IPS DF 6.9 (cell line): ENCODE results near the gene VWC2.

ENCODE experiments used
- DNase-seq: peaks from one replicate; pipeline ENCODE4 v3.0.0-alpha.2; 2013; ENCODE audit warnings: low read depth, low spot score
- H3K27ac ChIP-seq: one replicate; pipeline ENCODE4 v1.5.1; 2013; ENCODE audit warnings: low read length, control low read depth
- H3K27me3 ChIP-seq: 2 replicates; pipeline ENCODE4 v1.6.1; 2013; ENCODE audit warnings: mild to moderate bottlenecking, low read length; ENCODE audit not compliant: control insufficient read depth, insufficient read depth
- H3K36me3 ChIP-seq: 2 replicates; pipeline ENCODE4 v1.6.1; 2013; ENCODE audit warnings: low read length; ENCODE audit not compliant: control insufficient read depth, insufficient read depth
- H3K4me1 ChIP-seq: 2 replicates; pipeline ENCODE4 v1.6.1; 2013; ENCODE audit warnings: low read length; ENCODE audit not compliant: control insufficient read depth, insufficient read depth
- H3K4me3 ChIP-seq: 2 replicates; pipeline ENCODE4 v1.5.1; 2013; ENCODE audit warnings: mild to moderate bottlenecking, low read length
- H3K9me3 ChIP-seq: 2 replicates; pipeline ENCODE4 v1.6.1; 2013; ENCODE audit warnings: low read length, inconsistent platforms; ENCODE audit not compliant: control insufficient read depth, insufficient read depth
- WGBS: extraction: QIAGEN DNeasy Blood & Tissue Kit; methylation state at CpG from one replicate; pipeline ENCODE4 v1.1.7; 2013; ENCODE audit warnings: mixed read lengths, missing lambda C conversion rate; ENCODE audit not compliant: insufficient read length, insufficient coverage; 5-methylcytosine and 5-hydroxymethylcytosine counted together

Gene VWC2

DNA sequence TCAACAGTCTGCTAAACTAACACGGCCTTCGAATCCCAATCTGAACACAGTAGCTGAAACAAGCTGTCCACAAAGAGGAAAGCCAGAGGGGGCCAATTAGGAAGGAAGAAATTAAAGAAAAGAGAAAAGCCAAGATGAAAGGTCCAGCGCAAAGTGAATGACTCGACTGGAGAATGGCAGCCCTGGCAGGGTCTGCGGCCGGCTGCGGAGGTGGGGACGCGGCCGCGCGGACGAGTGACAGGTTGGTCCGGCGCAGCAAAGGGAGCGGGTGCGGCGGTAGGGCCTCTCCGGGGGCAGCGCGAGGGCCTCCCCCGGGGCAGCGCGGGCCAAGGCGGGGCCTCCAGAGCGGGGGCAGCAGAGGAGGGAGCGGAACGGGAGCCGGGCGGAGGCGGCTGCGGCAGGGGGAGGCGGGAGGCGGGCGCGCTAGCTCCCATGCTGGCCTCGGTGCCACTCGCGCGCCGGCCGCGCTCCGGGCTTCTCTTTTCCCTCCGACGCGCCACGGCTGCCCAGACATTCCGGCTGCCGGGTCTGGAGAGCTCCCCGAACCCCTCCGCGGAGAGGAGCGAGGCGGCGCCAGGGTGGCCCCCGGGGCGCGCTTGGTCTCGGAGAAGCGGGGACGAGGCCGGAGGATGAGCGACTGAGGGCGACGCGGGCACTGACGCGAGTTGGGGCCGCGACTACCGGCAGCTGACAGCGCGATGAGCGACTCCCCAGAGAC lies at the start of gene VWC2:
VWC2 (plus strand) TSS at position 421 of the 718 bp plus-strand sequence. CDS start 1,798 bp downstream, outside the sequence.
- Histone ChIP-seq H3K27ac (no peak within 1 kb of the TSS), H3K4me3 (peak within 1 kb of the TSS; percentile 43; the same call in 1 of the 2 replicates), H3K9me3 (no peaks in the 10 kb centered on the region), H3K36me3 (no peaks in the 10 kb centered on the region), H3K4me1 (0 out of 2 replicates have a peak, but pooled peaks cover 1% of the 10 kb centered on the region), H3K27me3 (peaks cover 37% of the 10 kb centered on the region; the same call in 1 of the 2 replicates)
- no peak for DNase-seq
- no CpG with 5 or more reads among the region's 75 CpGs for WGBS

DNA sequence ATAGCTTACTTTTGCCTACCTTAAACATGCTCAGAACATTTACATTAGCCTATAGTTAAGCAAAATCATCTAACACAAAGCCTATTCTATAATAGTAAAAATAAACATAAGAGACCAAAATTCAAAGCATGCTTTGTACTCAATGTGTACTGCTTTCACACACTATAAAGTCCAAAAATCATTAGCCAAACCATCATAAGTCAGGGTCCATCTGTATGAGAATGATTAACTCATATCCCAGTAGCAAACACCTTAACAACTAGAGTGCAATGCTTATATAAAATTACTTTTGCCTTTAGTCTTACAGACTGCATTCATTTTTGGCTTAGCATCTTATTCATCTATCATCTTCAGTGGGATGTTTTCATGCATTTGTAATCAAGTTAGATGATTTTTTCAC lies 49.4 kb upstream of the VWC2 start:
- H3K27me3 ChIP-seq = no peaks in the 10 kb centered on the region
- no peaks in the 10 kb centered on the region for H3K36me3 ChIP-seq
- no peaks in the 10 kb centered on the region for H3K4me1 ChIP-seq
- no peaks in the 10 kb centered on the region for H3K9me3 ChIP-seq
- DNase-seq = no peak
- H3K4me3 ChIP-seq = no peak overlapping the region
- no peak overlapping the region for H3K27ac ChIP-seq

DNA sequence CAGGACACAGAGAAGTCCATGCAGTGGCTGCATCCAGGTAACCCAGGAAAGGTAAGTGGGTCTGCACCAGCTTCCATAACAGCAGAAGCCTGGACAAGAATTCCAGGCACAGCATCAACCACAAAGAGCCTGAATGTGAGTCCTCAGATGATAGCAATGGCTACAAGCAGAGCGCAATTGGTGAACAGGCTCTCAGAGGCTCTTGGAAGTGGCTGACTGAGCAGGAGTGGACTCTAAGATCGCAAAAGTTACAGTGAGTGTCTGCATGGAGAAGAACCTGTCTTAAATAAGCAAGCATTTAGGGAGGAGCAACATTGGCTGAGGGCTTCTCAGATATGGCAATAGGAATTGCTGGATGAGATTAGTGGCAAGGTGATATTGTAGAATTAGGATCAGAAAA lies 41.6 kb upstream of the VWC2 start:
- no peaks in the 10 kb centered on the region for H3K9me3 ChIP-seq
- no peaks in the 10 kb centered on the region for H3K27me3 ChIP-seq
- no CpG with 5 or more reads among the region's 2 CpGs for WGBS
- H3K4me1 ChIP-seq = no peaks in the 10 kb centered on the region
- no peak overlapping the region for H3K4me3 ChIP-seq
- no peak for DNase-seq
- no peaks in the 10 kb centered on the region for H3K36me3 ChIP-seq
- no peak overlapping the region for H3K27ac ChIP-seq

DNA sequence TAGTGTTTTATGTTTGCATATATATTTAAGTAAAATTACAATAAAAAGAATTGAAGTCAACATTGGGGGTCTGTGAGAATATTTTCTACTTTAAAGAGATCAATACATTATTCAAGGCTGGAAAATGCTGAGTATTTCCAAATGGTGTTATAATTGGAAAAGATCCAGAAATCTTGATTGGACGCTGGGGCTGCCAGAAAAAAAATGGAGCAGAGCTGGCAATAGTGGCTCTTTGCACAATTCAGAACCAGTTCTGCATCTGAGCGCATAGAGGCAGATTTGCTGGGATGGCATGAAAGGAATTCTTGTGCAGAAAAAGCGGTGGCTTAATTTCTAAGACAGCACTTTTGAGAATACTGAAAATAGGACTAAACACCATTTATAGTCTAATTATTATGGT lies 10.8 kb upstream of the VWC2 start:
- no peak overlapping the region for H3K4me3 ChIP-seq
- DNase-seq = no peak
- WGBS = no CpG with 5 or more reads among the region's 3 CpGs

DNA sequence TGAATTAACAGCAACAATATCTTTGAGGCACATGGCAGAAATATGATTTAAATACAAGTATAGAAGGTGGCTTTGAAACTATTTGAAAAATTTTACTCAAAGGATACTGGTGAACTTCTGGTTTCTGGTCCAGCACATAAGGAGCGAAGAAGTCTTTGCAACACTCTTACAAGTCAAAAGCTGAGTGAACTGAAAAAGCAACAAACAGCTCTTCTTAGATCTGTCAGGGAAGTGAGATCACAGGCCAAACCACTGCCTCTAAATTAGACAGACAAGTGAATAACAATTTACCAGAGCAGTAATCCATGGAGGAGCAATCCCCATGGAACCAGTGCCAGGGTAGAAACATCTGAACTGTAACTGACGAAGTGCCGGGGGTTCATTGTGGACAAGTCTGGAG lies 9.6 kb upstream of the VWC2 start:
- Histone ChIP-seq H3K4me3 (no peak overlapping the region), H3K27ac (no peak overlapping the region), H3K9me3 (no peaks in the 10 kb centered on the region), H3K4me1 (0 out of 2 replicates have a peak, but pooled peaks cover under 1% of the 10 kb centered on the region), H3K36me3 (no peaks in the 10 kb centered on the region), H3K27me3 (no peaks in the 10 kb centered on the region)
- no CpG with 5 or more reads among the region's 3 CpGs for WGBS
- no peak for DNase-seq

More for the DNA sequence above, 10.8 kb upstream of the VWC2 start:
- Histone ChIP-seq H3K9me3 (no peaks in the 10 kb centered on the region), H3K36me3 (no peaks in the 10 kb centered on the region), H3K27me3 (no peaks in the 10 kb centered on the region), H3K4me1 (no peaks in the 10 kb centered on the region), H3K27ac (no peak overlapping the region)

DNA sequence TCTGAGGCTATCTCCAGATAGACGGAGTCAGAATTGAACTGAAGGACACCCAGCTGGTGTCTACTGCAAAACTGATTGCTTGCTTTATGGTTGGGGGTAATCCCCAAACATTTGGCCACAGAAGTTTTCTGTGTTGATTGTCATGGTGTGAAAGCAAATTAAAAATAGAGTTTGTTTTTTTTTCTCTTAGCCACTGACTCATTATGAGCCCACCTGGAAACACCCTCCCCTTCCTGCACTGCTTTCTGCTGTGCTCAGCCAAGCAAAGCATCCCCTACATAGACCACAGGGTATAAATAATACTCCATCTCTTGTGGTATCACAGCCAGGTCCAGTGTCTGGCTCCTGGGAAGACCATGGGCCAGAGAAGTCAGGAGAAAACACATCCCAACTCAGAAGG lies 6.5 kb upstream of the VWC2 start:
- DNase-seq = no peak
- WGBS = no CpG with 5 or more reads among the region's 1 CpG
- Histone ChIP-seq H3K4me3 (no peak overlapping the region), H3K4me1 (0 out of 2 replicates have a peak, but pooled peaks cover 1% of the 10 kb centered on the region), H3K27me3 (peaks cover 2% of the 10 kb centered on the region; the same call in 1 of the 2 replicates), H3K36me3 (no peaks in the 10 kb centered on the region), H3K27ac (no peak overlapping the region), H3K9me3 (no peaks in the 10 kb centered on the region)

DNA sequence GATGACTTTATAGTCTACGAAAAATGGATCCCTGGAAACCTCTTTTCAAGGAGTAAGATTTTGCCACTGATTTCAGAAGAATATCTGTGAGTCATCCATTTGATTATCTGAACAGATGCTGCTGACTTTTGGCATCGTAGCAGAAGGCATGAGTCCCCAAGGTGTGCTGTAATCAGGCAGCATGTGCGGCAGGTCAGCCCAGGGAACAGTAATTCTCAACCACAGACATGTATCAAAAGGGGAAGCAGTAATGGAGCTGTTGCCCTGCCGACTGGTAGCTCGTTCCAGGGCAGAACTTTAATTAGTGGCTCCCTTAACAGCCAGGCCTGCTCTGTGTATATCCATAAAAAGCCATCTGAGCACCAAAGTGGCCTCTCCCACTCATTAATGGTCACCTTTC lies 5.7 kb upstream of the VWC2 start:
- Histone ChIP-seq H3K4me1 (0 out of 2 replicates have a peak, but pooled peaks cover 1% of the 10 kb centered on the region), H3K27ac (no peak overlapping the region), H3K9me3 (no peaks in the 10 kb centered on the region), H3K4me3 (no peak overlapping the region), H3K27me3 (peaks cover 9% of the 10 kb centered on the region; the same call in 1 of the 2 replicates), H3K36me3 (no peaks in the 10 kb centered on the region)
- no peak for DNase-seq
- no CpG with 5 or more reads among the region's 5 CpGs for WGBS

DNA sequence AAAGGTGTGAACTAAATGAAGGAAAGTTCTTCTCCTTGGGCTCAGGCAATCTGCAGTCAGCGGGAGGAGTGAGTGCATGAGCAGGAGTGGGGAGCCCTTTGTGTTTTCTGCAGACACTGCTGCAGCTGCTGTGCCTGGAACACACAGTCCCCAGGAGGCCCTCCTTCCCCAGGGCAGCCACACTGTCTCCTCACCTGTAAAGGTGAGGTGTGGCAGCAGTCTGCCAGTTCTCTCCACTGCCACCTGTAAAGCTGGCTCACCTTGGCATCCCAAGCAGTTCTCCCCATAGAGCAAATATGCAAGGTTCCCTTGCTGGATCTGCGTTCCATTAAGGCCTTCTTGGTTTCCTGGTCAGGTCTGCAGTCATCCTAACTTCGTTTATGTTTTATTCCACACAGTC lies 5.2 kb upstream of the VWC2 start:
- no CpG with 5 or more reads among the region's 3 CpGs for WGBS
- no peaks in the 10 kb centered on the region for H3K9me3 ChIP-seq
- H3K27me3 ChIP-seq = peaks cover 13% of the 10 kb centered on the region; the same call in 1 of the 2 replicates

DNA sequence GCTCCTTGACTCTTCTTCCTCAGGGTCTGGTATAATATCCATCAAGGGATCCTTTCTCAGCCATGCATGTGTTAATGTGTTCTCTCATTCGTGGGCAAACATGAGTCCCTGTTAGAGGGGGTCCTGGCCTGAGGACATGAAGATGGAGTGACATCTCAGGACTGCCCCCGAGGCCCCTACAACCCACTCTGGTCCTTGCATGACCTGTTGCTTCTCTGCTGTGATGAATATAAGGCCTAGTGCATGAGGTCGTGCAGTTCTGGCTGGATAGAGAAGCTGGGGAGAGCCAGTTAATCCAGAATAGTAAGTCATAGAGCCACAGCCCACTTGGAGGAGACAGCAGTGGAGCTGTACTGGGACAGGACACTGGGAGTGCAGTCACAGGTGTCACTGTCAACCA lies 4.6 kb upstream of the VWC2 start:
- H3K4me1 ChIP-seq = 0 out of 2 replicates have a peak, but pooled peaks cover 1% of the 10 kb centered on the region
- H3K4me3 ChIP-seq = no peak overlapping the region
- H3K9me3 ChIP-seq = no peaks in the 10 kb centered on the region
- H3K27ac ChIP-seq = no peak overlapping the region
- no CpG with 5 or more reads among the region's 3 CpGs for WGBS
- H3K27me3 ChIP-seq = peaks cover 13% of the 10 kb centered on the region; the same call in 1 of the 2 replicates
- H3K36me3 ChIP-seq = no peaks in the 10 kb centered on the region
- no peak for DNase-seq

More for the DNA sequence above, 5.2 kb upstream of the VWC2 start:
- no peak overlapping the region for H3K27ac ChIP-seq
- no peak for DNase-seq
- no peak overlapping the region for H3K4me3 ChIP-seq
- H3K4me1 ChIP-seq = 0 out of 2 replicates have a peak, but pooled peaks cover 1% of the 10 kb centered on the region
- no peaks in the 10 kb centered on the region for H3K36me3 ChIP-seq

DNA sequence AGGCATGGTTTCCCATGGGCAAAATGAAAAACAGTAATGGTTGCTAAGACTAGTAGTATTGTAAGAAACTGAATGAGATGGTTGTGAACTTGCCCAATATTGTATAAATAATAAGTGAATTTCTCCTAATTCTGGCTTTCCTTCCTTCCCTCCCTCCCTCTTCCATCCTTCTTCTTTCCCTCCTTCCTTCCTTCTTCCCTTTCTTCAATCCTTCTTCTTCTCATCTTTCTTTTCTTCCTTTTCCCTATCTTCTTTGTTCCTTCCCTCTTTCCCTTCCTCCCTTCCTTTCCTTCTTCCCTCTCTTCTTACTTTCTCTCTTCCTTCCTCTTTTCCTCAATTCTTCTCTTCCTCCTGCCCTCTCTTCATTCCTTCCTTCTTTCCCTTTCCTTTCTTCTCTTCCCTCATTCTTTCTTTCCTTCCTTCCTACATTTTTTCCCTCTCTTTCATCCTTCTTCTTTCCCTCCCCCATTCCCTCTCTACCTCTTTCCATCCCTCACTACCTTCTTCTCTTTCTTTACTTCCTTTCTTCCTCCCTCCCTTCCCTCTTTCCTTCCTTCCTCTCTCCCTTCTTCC lies 4.1 kb upstream of the VWC2 start:
- Histone ChIP-seq H3K27me3 (peaks cover 18% of the 10 kb centered on the region; the same call in 1 of the 2 replicates), H3K4me3 (no peak overlapping the region), H3K27ac (no peak overlapping the region), H3K9me3 (no peaks in the 10 kb centered on the region), H3K36me3 (no peaks in the 10 kb centered on the region), H3K4me1 (0 out of 2 replicates have a peak, but pooled peaks cover 1% of the 10 kb centered on the region)
- DNase-seq = no peak
